Neuronal stem cell (in vitro differentiated cells): ENCODE results near the gene F5.

Experiments
- DNase-seq: peaks from one replicate; pipeline ENCODE4 v3.0.0-alpha.2; 2013; ENCODE audit warnings: low spot score
- H2AFZ ChIP-seq: one replicate; pipeline ENCODE4 v1.6.1; 2013; ENCODE audit warnings: mild to moderate bottlenecking, low read length, inconsistent platforms
- H2AK5ac ChIP-seq: 2 replicates; pipeline ENCODE4 v1.6.1; 2013; ENCODE audit warnings: low read depth, mild to moderate bottlenecking, inconsistent platforms, low read length, moderate library complexity, mixed read lengths
- H2BK120ac ChIP-seq: 2 replicates; pipeline ENCODE4 v1.6.1; 2013; ENCODE audit warnings: low read depth, mild to moderate bottlenecking, inconsistent platforms, low read length, moderate library complexity, mixed read lengths
- H2BK12ac ChIP-seq: one replicate; pipeline ENCODE4 v1.6.1; 2013; ENCODE audit warnings: low read length, inconsistent platforms
- H2BK15ac ChIP-seq: 2 replicates; pipeline ENCODE4 v1.6.1; 2013; ENCODE audit warnings: mild to moderate bottlenecking, low read length, inconsistent platforms, mixed read lengths
- H2BK5ac ChIP-seq: one replicate; pipeline ENCODE4 v1.6.1; 2013; ENCODE audit warnings: inconsistent platforms, mild to moderate bottlenecking, low read length, moderate library complexity
- H3K14ac ChIP-seq: one replicate; pipeline ENCODE4 v1.6.1; 2013; ENCODE audit warnings: low read length, inconsistent platforms
- H3K18ac ChIP-seq: 2 replicates; pipeline ENCODE4 v1.6.1; 2013; ENCODE audit warnings: low read length, inconsistent platforms
- H3K23ac ChIP-seq: 2 replicates; pipeline ENCODE4 v1.6.1; 2013; ENCODE audit warnings: low read depth, mild to moderate bottlenecking, mixed read lengths, low read length, inconsistent platforms; ENCODE audit not compliant: poor library complexity
- H3K27ac ChIP-seq: replicated peaks from 3 replicates; pipeline ENCODE4 v1.5.1; 2013; ENCODE audit warnings: low read length, inconsistent platforms
- H3K27me3 ChIP-seq, 3 experiments: 2 replicates each; pipeline ENCODE4 v1.6.1; 2013; ENCODE audit warnings: low read length in 3 of 3, mild to moderate bottlenecking in 2 of 3, inconsistent platforms in 1 of 3, low read depth in 1 of 3, mixed read lengths in 1 of 3, moderate library complexity in 1 of 3; ENCODE audit not compliant: control insufficient read depth in 3 of 3, insufficient read depth in 3 of 3
- H3K36me3 ChIP-seq, 2 donors: replicated peaks in 1 of 2; 2 replicates each; pipeline ENCODE4 v1.6.1; 2013; ENCODE audit warnings: low read length in 2 of 2; ENCODE audit not compliant: control insufficient read depth in 2 of 2, insufficient read depth in 2 of 2
- H3K4ac ChIP-seq: 2 replicates; pipeline ENCODE4 v1.6.1; 2013; ENCODE audit warnings: inconsistent platforms, mild to moderate bottlenecking, low read length, moderate library complexity
- H3K4me1 ChIP-seq, 2 donors: 1 replicate in 1 of 2; 2 replicates in 1 of 2; pipeline ENCODE4 v1.6.1; 2013; ENCODE audit warnings: low read length in 2 of 2, low read depth in 1 of 2; ENCODE audit not compliant: control insufficient read depth in 2 of 2, insufficient read depth in 1 of 2
- H3K4me2 ChIP-seq: one replicate; pipeline ENCODE4 v1.6.1; 2013; ENCODE audit warnings: mild to moderate bottlenecking, low read length, inconsistent platforms; ENCODE audit not compliant: insufficient read depth, poor library complexity, severe bottlenecking
- H3K4me3 ChIP-seq, 2 donors: 2 replicates each; pipeline ENCODE4 v1.5.1; 2013; ENCODE audit warnings: low read length in 2 of 2, mild to moderate bottlenecking in 2 of 2, inconsistent platforms in 1 of 2, moderate library complexity in 1 of 2
- H3K79me1 ChIP-seq: one replicate; pipeline ENCODE4 v1.6.1; 2013; ENCODE audit warnings: low read depth, mild to moderate bottlenecking, inconsistent platforms, low read length, moderate library complexity
- H3K9ac ChIP-seq: one replicate; pipeline ENCODE4 v1.6.1; 2013; ENCODE audit warnings: mild to moderate bottlenecking, low read depth, low read length, inconsistent platforms; ENCODE audit not compliant: poor library complexity
- H3K9me3 ChIP-seq, 2 donors: replicated peaks in 1 of 2; 2 replicates each; pipeline versions ENCODE3 to v1.6.1; 2013; ENCODE audit warnings: low read length in 2 of 2, mild to moderate bottlenecking in 2 of 2, inconsistent platforms in 1 of 2, low read depth in 1 of 2, mixed read lengths in 1 of 2, moderate library complexity in 1 of 2; ENCODE audit not compliant: control insufficient read depth in 2 of 2, insufficient read depth in 1 of 2
- H4K8ac ChIP-seq: one replicate; pipeline ENCODE4 v1.6.1; 2013; ENCODE audit warnings: low read depth, mild to moderate bottlenecking, inconsistent platforms, low read length, moderate library complexity
- H4K91ac ChIP-seq: one replicate; pipeline ENCODE4 v1.6.1; 2013; ENCODE audit warnings: low read length, low read depth, mild to moderate bottlenecking, inconsistent platforms; ENCODE audit not compliant: poor library complexity
- WGBS, 2 donors: extraction: QIAGEN DNeasy Blood & Tissue Kit; methylation state at CpG; one replicate each; pipeline ENCODE4 v1.1.7; 2013; ENCODE audit warnings: missing lambda C conversion rate in 2 of 2, mixed read lengths in 1 of 2; ENCODE audit not compliant: insufficient read length in 2 of 2, insufficient replicate concordance in 1 of 2; ENCODE audit errors: extremely low coverage in 2 of 2; 5-methylcytosine and 5-hydroxymethylcytosine counted together

F5 gene

DNA sequence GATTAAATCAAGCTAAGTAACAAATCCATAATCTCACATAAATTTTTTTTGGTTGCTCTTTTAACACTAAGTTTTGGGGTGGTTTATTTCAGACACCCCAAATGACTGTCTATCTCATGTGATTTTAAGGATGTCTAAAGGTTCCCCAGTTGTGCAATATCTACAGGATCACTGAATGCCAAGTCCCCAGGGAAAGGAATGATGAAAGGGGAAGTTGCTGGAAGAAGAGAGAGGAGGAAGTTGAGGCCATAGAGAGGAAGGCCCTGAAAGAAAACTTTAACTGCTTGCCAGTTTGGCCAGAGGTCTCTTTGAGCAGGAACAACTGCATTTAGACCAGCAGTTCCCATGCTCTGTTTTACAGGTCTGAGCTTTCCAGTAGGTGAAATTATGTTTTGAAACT lies 73.1 kb downstream of the F5 start:
- Histone ChIP-seq H3K4me1 (no peaks in the 10 kb centered on the region), H3K9me3 (no peaks in the 10 kb centered on the region), H3K9ac (no peak overlapping the region), H3K4me2 (no peak overlapping the region), H4K8ac (no peak overlapping the region), H2BK12ac (no peak overlapping the region), H3K14ac (no peak overlapping the region), H2BK120ac (no peak overlapping the region), H3K4ac (no peak overlapping the region), H3K4me3 (no peak overlapping the region), H3K36me3 (no peaks in the 10 kb centered on the region), H2AK5ac (no peak overlapping the region), H3K27ac (no peak overlapping the region), H2AFZ (no peak overlapping the region), H2BK15ac (no peak overlapping the region), H3K23ac (no peak overlapping the region), H3K27me3 (no peaks in the 10 kb centered on the region), H3K79me1 (no peaks in the 10 kb centered on the region), H3K18ac (no peak overlapping the region), H2BK5ac (no peak overlapping the region), H4K91ac (no peak overlapping the region)
- DNase-seq: no peak

DNA sequence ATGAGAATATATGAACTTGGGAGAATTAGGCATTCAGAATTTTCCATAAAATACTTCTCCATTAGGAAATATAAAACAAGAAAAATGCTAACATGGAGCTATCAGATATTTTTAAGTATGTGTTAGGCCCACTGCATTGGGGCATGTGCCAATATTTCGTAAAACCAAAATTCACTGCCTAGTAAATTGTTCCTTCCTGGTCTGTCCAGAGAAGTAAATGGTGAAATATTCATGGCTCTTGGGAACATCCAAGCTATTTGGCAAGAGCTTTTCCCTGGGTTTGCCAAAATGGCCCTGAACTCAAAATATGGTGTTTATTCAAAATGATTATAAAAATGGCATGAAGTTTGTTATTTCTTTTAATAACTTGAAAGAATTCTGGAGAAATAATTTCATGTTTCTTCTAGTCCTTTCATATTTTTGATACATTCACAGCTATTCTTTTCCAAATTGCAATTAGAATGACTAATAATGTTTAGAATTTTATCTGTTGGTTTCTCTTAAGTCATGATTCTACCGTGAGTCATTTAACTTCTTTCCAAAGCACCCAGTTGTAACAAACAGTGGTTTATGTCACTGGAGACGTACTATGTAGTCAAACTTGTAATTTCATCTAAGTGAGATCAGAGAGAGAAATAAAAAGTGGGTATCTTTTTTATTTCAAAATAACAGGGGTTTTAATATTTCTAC lies 74.8 kb downstream of the F5 start:
- no peak overlapping the region for H3K4me2 ChIP-seq
- no peak overlapping the region for H3K27ac ChIP-seq
- H3K4me3 ChIP-seq: no peak overlapping the region

DNA sequence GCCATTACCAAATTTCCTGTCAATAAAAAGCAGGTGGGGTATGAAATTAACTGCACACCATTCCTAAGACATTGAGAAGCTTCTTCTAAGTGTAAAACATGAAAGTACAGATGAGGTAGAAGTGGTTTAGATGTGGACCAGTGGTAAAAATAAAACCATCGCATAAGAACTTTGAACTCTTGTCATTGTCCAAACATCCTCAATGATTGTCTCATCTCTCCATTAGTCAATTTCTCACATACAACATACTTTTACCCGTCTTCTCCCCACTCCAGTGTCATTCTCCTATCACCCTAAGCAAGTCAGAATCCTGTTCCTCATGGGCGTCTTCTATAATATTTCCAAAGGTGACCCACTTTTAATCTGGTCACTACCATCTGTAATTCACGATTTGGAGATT lies 76.2 kb downstream of the F5 start:
- H3K79me1 ChIP-seq: no peaks in the 10 kb centered on the region
- H2BK5ac ChIP-seq: no peak overlapping the region
- no peak overlapping the region for H3K18ac ChIP-seq
- H4K8ac ChIP-seq: no peak overlapping the region
- H4K91ac ChIP-seq: no peak overlapping the region
- H3K27ac ChIP-seq: no peak overlapping the region
- H3K23ac ChIP-seq: no peak overlapping the region
- no peaks in the 10 kb centered on the region for H3K27me3 ChIP-seq
- H3K36me3 ChIP-seq: no peaks in the 10 kb centered on the region
- H3K4me2 ChIP-seq: no peak overlapping the region
- no peak overlapping the region for H3K4ac ChIP-seq
- no peak for DNase-seq
- H3K4me3 ChIP-seq: no peak overlapping the region
- H3K4me1 ChIP-seq: no peaks in the 10 kb centered on the region
- no peak overlapping the region for H3K9ac ChIP-seq
- H2AK5ac ChIP-seq: no peak overlapping the region
- WGBS, 2 donors: 100% methylated on average over 1 of the region's 4 CpGs; no CpG with 5 or more reads in 1 of the 2 donors
- no peak overlapping the region for H2BK12ac ChIP-seq
- no peak overlapping the region for H2BK15ac ChIP-seq
- no peaks in the 10 kb centered on the region for H3K9me3 ChIP-seq
- no peak overlapping the region for H3K14ac ChIP-seq
- H2AFZ ChIP-seq: no peak overlapping the region
- H2BK120ac ChIP-seq: no peak overlapping the region

More for the DNA sequence above, 74.8 kb downstream of the F5 start:
- no peak overlapping the region for H3K4ac ChIP-seq
- no peak overlapping the region for H2BK15ac ChIP-seq
- H3K4me1 ChIP-seq: no peaks in the 10 kb centered on the region
- no peak overlapping the region for H3K18ac ChIP-seq
- no peak overlapping the region for H3K9ac ChIP-seq
- no peak for DNase-seq
- no peak overlapping the region for H4K91ac ChIP-seq
- H3K79me1 ChIP-seq: no peaks in the 10 kb centered on the region
- H2BK120ac ChIP-seq: no peak overlapping the region
- no peaks in the 10 kb centered on the region for H3K9me3 ChIP-seq
- H2AFZ ChIP-seq: no peak overlapping the region
- no peak overlapping the region for H2BK12ac ChIP-seq
- H3K36me3 ChIP-seq: no peaks in the 10 kb centered on the region
- no peak overlapping the region for H3K14ac ChIP-seq
- H3K27me3 ChIP-seq: no peaks in the 10 kb centered on the region
- H4K8ac ChIP-seq: no peak overlapping the region
- no peak overlapping the region for H2BK5ac ChIP-seq
- H3K23ac ChIP-seq: no peak overlapping the region
- no peak overlapping the region for H2AK5ac ChIP-seq
- WGBS, 2 donors: no CpG with 5 or more reads among the region's 3 CpGs

DNA sequence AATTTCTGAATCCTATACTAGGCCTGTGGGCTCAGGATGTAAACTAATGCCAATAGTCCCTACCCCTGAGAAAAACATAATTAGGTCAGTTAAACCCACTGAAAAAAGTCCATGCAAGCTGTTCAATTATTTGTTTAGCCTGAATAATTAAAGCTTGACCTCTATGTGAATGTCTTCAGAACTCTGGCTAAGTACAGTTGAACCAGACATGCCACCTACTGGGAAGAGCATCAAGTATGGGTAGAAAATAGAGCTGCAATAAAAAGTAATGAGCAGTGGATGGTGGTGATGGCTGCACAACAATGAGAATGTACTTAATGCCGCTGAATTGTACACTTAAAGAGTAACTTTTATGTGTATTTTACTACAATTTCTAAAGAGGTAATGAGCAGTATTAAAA lies 76.9 kb downstream of the F5 start:
- H2AK5ac ChIP-seq: no peak overlapping the region
- no peak for DNase-seq
- H3K4me3 ChIP-seq: no peak overlapping the region
- H3K4ac ChIP-seq: no peak overlapping the region
- H3K36me3 ChIP-seq: no peaks in the 10 kb centered on the region
- H3K9ac ChIP-seq: no peak overlapping the region
- H3K27me3 ChIP-seq: no peaks in the 10 kb centered on the region
- H3K9me3 ChIP-seq: no peaks in the 10 kb centered on the region
- no peak overlapping the region for H2BK15ac ChIP-seq
- H2BK12ac ChIP-seq: no peak overlapping the region
- no peak overlapping the region for H4K91ac ChIP-seq
- no peaks in the 10 kb centered on the region for H3K4me1 ChIP-seq
- H3K23ac ChIP-seq: no peak overlapping the region
- H3K14ac ChIP-seq: no peak overlapping the region
- H4K8ac ChIP-seq: no peak overlapping the region
- H2BK120ac ChIP-seq: no peak overlapping the region
- no CpG with 5 or more reads among the region's 1 CpG for WGBS, 2 donors
- H3K4me2 ChIP-seq: no peak overlapping the region
- no peak overlapping the region for H3K18ac ChIP-seq
- no peak overlapping the region for H3K27ac ChIP-seq
- H2AFZ ChIP-seq: no peak overlapping the region
- H2BK5ac ChIP-seq: no peak overlapping the region
- no peaks in the 10 kb centered on the region for H3K79me1 ChIP-seq
